HEK293 (cell line): Measurements from ENCODE around the gene PIGR.

Source experiments
- KLF1 ChIP-seq: fragments of 450-650 bp; formaldehyde crosslinking; IDR thresholded peaks from 2 replicates; pipeline ENCODE4 v1.5.1; 2016; ENCODE audit warnings: missing biosample characterization, missing genetic modification characterization
- SALL2 ChIP-seq: fragments of 450-650 bp; formaldehyde crosslinking; IDR thresholded peaks from 2 replicates; pipeline ENCODE4 v1.5.0; 2017; ENCODE audit warnings: missing biosample characterization, mild to moderate bottlenecking, missing genetic modification characterization, borderline replicate concordance
- SP2 ChIP-seq: fragments of 450-650 bp; formaldehyde crosslinking; IDR thresholded peaks from 2 replicates; pipeline ENCODE4 v1.5.1; 2016; ENCODE audit warnings: missing biosample characterization, missing genetic modification characterization
- ZBTB17 ChIP-seq: fragments of 450-650 bp; formaldehyde crosslinking; IDR thresholded peaks from 2 replicates; pipeline ENCODE4 v1.5.1; 2016; ENCODE audit warnings: missing biosample characterization, missing genetic modification characterization
- ZFP3 ChIP-seq: fragments of 450-650 bp; formaldehyde crosslinking; IDR thresholded peaks from 2 replicates; pipeline ENCODE4 v1.5.1; 2016; ENCODE audit warnings: low read depth, missing biosample characterization, missing genetic modification characterization
- ZFP37 ChIP-seq: fragments of 450-650 bp; formaldehyde crosslinking; IDR thresholded peaks from 2 replicates; pipeline ENCODE4 v1.5.1; 2016; ENCODE audit warnings: missing biosample characterization, missing genetic modification characterization
- ZNF623 ChIP-seq: fragments of 450-650 bp; formaldehyde crosslinking; IDR thresholded peaks from 2 replicates; pipeline ENCODE4 v1.5.1; 2016; ENCODE audit warnings: missing biosample characterization, missing genetic modification characterization
- ZSCAN30 ChIP-seq: fragments of 450-650 bp; IDR thresholded peaks from 2 replicates; pipeline ENCODE4 v1.5.1; 2018; ENCODE audit warnings: missing biosample characterization, mild to moderate bottlenecking, missing genetic modification characterization, moderate library complexity
- TF ChIP-seq, protein P1 (sequence below): fragments of 450-650 bp; formaldehyde crosslinking; IDR thresholded peaks from 2 replicates; pipeline ENCODE4 v1.5.1; 2016; ENCODE audit warnings: missing biosample characterization, missing genetic modification characterization
- TF ChIP-seq, protein P2 (sequence below): fragments of 450-650 bp; formaldehyde crosslinking; IDR thresholded peaks from 2 replicates; pipeline ENCODE4 v1.5.1; 2016; ENCODE audit warnings: missing biosample characterization, missing genetic modification characterization, low read depth
- TF ChIP-seq, protein P3 (sequence below): fragments of 450-650 bp; formaldehyde crosslinking; IDR thresholded peaks from 2 replicates; pipeline ENCODE4 v1.5.1; 2016; ENCODE audit warnings: missing biosample characterization, missing genetic modification characterization
- TF ChIP-seq, protein P4 (sequence below): sonication (generic); formaldehyde crosslinking; IDR thresholded peaks from 2 replicates; pipeline ENCODE4 v1.8.1; 2022; ENCODE audit warnings: mild to moderate bottlenecking, moderate library complexity, missing genetic modification reagents
- TF ChIP-seq, protein P5 (sequence below): fragments of 450-650 bp; formaldehyde crosslinking; IDR thresholded peaks from 2 replicates; pipeline ENCODE4 v1.5.1; 2016; ENCODE audit warnings: missing biosample characterization, missing genetic modification characterization, low read depth
- TF ChIP-seq, protein P6 (sequence below): fragments of 450-650 bp; formaldehyde crosslinking; IDR thresholded peaks from 2 replicates; pipeline ENCODE4 v1.5.1; 2016; ENCODE audit warnings: missing biosample characterization, missing genetic modification characterization

DNA sequence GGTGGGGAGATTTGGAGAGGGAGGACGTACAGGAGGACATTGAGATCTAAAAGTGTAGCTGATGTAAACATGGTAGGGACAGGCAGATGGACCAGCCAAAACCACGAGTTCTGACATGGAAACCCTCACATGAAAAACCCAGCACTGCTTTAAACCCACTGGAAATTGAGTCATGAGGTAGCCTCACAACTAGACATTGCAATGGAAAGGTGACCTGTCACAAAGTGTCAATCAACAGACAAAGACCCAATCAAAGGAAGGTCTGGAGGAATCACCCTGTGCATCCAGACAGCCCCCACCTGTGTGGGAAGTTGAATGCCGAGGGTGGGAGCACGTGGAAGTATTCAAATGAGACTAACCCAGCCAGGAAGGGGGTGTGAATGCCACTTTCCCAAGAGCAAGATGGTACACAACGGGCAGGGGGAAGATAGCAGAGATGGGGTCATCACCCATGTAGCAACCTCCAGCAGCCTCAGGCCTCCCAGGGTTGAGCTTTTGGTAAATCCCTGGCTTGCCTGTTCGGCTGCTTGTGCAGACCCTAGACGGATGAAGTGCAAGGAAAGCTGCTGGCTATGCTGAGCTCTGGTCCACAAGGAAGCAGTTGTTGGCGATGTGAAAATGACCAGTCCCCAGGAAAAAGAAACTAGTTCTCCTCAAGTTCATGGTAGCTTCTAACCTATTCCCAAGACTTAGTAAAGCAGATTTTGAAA lies 30.1 kb downstream of the PIGR start:
- TF ChIP-seq, protein P1, sequence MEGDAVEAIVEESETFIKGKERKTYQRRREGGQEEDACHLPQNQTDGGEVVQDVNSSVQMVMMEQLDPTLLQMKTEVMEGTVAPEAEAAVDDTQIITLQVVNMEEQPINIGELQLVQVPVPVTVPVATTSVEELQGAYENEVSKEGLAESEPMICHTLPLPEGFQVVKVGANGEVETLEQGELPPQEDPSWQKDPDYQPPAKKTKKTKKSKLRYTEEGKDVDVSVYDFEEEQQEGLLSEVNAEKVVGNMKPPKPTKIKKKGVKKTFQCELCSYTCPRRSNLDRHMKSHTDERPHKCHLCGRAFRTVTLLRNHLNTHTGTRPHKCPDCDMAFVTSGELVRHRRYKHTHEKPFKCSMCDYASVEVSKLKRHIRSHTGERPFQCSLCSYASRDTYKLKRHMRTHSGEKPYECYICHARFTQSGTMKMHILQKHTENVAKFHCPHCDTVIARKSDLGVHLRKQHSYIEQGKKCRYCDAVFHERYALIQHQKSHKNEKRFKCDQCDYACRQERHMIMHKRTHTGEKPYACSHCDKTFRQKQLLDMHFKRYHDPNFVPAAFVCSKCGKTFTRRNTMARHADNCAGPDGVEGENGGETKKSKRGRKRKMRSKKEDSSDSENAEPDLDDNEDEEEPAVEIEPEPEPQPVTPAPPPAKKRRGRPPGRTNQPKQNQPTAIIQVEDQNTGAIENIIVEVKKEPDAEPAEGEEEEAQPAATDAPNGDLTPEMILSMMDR (tag by site-specific recombination), result no peak
- TF ChIP-seq, protein P2, sequence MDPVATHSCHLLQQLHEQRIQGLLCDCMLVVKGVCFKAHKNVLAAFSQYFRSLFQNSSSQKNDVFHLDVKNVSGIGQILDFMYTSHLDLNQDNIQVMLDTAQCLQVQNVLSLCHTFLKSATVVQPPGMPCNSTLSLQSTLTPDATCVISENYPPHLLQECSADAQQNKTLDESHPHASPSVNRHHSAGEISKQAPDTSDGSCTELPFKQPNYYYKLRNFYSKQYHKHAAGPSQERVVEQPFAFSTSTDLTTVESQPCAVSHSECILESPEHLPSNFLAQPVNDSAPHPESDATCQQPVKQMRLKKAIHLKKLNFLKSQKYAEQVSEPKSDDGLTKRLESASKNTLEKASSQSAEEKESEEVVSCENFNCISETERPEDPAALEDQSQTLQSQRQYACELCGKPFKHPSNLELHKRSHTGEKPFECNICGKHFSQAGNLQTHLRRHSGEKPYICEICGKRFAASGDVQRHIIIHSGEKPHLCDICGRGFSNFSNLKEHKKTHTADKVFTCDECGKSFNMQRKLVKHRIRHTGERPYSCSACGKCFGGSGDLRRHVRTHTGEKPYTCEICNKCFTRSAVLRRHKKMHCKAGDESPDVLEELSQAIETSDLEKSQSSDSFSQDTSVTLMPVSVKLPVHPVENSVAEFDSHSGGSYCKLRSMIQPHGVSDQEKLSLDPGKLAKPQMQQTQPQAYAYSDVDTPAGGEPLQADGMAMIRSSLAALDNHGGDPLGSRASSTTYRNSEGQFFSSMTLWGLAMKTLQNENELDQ (tag by site-specific recombination), result no peak
- TF ChIP-seq ZFP37 (tag by site-specific recombination) (no peak), ZBTB17 (tag by site-specific recombination) (no peak), SP2 (no peak), SALL2 (tag by site-specific recombination) (no peak), ZFP3 (tag by site-specific recombination) (no peak), ZNF623 (tag by site-specific recombination) (no peak), ZSCAN30 (tag by site-specific recombination) (no peak), KLF1 (tag by site-specific recombination) (no peak)
- TF ChIP-seq, protein P3, sequence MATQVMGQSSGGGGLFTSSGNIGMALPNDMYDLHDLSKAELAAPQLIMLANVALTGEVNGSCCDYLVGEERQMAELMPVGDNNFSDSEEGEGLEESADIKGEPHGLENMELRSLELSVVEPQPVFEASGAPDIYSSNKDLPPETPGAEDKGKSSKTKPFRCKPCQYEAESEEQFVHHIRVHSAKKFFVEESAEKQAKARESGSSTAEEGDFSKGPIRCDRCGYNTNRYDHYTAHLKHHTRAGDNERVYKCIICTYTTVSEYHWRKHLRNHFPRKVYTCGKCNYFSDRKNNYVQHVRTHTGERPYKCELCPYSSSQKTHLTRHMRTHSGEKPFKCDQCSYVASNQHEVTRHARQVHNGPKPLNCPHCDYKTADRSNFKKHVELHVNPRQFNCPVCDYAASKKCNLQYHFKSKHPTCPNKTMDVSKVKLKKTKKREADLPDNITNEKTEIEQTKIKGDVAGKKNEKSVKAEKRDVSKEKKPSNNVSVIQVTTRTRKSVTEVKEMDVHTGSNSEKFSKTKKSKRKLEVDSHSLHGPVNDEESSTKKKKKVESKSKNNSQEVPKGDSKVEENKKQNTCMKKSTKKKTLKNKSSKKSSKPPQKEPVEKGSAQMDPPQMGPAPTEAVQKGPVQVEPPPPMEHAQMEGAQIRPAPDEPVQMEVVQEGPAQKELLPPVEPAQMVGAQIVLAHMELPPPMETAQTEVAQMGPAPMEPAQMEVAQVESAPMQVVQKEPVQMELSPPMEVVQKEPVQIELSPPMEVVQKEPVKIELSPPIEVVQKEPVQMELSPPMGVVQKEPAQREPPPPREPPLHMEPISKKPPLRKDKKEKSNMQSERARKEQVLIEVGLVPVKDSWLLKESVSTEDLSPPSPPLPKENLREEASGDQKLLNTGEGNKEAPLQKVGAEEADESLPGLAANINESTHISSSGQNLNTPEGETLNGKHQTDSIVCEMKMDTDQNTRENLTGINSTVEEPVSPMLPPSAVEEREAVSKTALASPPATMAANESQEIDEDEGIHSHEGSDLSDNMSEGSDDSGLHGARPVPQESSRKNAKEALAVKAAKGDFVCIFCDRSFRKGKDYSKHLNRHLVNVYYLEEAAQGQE (tag by site-specific recombination), result no peak
- TF ChIP-seq, protein P4, sequence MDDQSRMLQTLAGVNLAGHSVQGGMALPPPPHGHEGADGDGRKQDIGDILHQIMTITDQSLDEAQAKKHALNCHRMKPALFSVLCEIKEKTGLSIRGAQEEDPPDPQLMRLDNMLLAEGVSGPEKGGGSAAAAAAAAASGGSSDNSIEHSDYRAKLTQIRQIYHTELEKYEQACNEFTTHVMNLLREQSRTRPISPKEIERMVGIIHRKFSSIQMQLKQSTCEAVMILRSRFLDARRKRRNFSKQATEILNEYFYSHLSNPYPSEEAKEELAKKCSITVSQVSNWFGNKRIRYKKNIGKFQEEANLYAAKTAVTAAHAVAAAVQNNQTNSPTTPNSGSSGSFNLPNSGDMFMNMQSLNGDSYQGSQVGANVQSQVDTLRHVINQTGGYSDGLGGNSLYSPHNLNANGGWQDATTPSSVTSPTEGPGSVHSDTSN (CRISPR knock-in tag), result no peak
- TF ChIP-seq, protein P5, sequence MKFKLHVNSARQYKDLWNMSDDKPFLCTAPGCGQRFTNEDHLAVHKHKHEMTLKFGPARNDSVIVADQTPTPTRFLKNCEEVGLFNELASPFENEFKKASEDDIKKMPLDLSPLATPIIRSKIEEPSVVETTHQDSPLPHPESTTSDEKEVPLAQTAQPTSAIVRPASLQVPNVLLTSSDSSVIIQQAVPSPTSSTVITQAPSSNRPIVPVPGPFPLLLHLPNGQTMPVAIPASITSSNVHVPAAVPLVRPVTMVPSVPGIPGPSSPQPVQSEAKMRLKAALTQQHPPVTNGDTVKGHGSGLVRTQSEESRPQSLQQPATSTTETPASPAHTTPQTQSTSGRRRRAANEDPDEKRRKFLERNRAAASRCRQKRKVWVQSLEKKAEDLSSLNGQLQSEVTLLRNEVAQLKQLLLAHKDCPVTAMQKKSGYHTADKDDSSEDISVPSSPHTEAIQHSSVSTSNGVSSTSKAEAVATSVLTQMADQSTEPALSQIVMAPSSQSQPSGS (tag by site-specific recombination), result no peak
- TF ChIP-seq, protein P6, sequence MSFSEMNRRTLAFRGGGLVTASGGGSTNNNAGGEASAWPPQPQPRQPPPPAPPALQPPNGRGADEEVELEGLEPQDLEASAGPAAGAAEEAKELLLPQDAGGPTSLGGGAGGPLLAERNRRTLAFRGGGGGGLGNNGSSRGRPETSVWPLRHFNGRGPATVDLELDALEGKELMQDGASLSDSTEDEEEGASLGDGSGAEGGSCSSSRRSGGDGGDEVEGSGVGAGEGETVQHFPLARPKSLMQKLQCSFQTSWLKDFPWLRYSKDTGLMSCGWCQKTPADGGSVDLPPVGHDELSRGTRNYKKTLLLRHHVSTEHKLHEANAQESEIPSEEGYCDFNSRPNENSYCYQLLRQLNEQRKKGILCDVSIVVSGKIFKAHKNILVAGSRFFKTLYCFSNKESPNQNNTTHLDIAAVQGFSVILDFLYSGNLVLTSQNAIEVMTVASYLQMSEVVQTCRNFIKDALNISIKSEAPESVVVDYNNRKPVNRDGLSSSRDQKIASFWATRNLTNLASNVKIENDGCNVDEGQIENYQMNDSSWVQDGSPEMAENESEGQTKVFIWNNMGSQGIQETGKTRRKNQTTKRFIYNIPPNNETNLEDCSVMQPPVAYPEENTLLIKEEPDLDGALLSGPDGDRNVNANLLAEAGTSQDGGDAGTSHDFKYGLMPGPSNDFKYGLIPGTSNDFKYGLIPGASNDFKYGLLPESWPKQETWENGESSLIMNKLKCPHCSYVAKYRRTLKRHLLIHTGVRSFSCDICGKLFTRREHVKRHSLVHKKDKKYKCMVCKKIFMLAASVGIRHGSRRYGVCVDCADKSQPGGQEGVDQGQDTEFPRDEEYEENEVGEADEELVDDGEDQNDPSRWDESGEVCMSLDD (tag by site-specific recombination), result no peak
